ENCODE data around the gene PEX10.

Gene PEX10

GRCh38 chr1:2408456-2408855 is 3.9 kb downstream of the PEX10 start:
- in situ Hi-C loops (cut with HindIII; ENCODE audit: low sequenced_read_pairs): no loop called here
- TF ChIP-seq, protein P1, sequence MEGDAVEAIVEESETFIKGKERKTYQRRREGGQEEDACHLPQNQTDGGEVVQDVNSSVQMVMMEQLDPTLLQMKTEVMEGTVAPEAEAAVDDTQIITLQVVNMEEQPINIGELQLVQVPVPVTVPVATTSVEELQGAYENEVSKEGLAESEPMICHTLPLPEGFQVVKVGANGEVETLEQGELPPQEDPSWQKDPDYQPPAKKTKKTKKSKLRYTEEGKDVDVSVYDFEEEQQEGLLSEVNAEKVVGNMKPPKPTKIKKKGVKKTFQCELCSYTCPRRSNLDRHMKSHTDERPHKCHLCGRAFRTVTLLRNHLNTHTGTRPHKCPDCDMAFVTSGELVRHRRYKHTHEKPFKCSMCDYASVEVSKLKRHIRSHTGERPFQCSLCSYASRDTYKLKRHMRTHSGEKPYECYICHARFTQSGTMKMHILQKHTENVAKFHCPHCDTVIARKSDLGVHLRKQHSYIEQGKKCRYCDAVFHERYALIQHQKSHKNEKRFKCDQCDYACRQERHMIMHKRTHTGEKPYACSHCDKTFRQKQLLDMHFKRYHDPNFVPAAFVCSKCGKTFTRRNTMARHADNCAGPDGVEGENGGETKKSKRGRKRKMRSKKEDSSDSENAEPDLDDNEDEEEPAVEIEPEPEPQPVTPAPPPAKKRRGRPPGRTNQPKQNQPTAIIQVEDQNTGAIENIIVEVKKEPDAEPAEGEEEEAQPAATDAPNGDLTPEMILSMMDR (IDR thresholded peaks at IDR 0.05; ENCODE audit: low read depth, low read length): no peak
- H3K4me3 ChIP-seq (ENCODE audit: low read depth, low read length): no peak overlapping the region
- DNase-seq (ENCODE audit: low read depth, low spot score): no peak

DNA sequence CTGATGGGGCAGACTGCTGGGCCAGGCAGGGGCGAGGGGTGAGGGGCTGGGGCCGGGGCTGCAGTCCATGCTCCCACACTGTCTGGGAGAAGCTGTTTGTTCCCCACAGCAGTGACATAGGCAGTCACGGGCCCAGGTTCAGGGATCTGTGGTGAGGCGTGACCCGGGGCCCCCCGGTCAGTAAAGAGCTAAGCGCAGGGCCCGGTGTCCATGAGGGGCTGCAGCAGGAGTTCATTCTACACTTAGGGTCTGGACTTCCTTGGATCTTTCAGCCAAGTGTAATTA is 4.4 kb downstream of the PEX10 start:
- in situ Hi-C loops (cut with HindIII; ENCODE audit: low sequenced_read_pairs): no loop called here
- DNase-seq (ENCODE audit: low read depth, low spot score): no peak
- no peak overlapping the region for H3K4me3 ChIP-seq (ENCODE audit: low read depth, low read length)
- TF ChIP-seq, protein P1 (IDR thresholded peaks at IDR 0.05; ENCODE audit: low read depth, low read length): no peak

DNA sequence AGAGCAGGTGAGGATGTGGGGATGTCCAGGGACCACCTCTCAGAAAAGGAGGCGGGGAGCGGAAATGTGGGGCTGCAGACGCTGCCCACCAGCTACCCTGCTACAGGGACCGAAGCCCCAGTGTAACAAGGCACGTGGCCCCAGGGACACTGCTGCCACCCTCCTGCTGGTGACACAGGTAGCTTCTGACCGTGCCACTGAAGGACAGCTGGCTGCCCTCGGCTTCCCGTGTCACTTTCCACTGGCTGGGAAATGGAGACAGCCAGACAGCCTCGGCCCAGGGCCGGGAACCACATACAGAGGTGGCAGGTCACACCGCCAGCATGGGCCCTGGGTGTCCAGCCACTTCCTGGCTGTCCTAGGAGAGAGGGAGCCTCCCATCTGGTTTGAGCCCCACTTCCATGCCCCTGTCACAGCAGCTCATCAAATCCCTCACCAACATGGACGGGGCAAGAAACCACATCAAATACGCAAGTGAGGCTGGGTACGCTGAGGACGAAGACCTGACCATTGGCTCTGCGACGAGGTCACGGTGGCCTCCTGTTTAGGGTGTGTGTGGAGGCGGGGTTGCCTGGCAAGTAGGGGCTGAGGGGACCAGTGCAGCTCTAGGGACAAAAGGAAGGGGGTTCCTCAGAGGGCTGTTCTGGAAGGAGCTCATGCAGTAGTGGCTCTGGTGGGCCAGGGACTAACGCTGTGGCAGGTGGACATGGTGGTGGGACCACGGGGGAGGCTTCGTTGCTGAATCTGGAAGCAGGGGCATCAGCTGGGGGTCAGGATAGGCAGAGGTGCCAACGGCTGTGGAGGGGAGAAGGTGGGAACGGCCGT is 5.0 kb downstream of the PEX10 start:
- no peak for DNase-seq (ENCODE audit: low read depth, low spot score)
- TF ChIP-seq, protein P1 (IDR thresholded peaks at IDR 0.05; ENCODE audit: low read depth, low read length): no peak
- in situ Hi-C loops (cut with HindIII; ENCODE audit: low sequenced_read_pairs): no loop called here
- no peak overlapping the region for H3K4me3 ChIP-seq (ENCODE audit: low read depth, low read length)

DNA sequence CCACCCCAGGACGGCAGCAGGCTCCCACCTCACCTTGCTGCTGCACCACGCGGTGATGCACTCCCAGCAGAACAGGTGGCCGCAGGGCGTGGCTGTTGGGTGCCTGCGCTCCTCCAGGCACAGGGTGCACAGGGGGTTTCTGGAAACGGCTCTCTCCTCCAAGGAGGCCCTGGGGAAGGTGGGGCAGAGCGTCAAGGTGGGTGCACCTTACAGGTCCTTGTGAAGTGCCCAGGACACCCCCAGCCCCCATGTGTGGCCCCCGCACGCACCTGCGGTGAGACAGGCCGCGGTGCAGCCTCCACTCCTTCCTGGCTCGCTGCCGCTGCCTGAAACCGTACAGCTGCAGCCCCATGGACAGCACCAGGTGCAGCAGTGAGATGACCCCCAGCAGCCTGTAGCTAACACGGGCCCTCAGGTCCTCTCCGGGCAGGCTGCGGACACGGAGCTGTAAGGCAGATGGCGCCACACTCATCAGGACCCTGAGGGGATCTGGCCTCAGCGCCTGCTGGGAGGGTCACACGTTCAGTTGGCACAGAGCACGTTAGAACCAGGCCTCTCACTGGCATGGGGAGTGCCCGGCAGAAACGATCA is 5.8 kb downstream of the PEX10 start:
- H3K4me3 ChIP-seq (ENCODE audit: low read depth, low read length): no peak overlapping the region
- in situ Hi-C loops (cut with HindIII; ENCODE audit: low sequenced_read_pairs): no loop called here
- DNase-seq (ENCODE audit: low read depth, low spot score): no peak
- TF ChIP-seq, protein P1 (IDR thresholded peaks at IDR 0.05; ENCODE audit: low read depth, low read length): peak; percentile 16

DNA sequence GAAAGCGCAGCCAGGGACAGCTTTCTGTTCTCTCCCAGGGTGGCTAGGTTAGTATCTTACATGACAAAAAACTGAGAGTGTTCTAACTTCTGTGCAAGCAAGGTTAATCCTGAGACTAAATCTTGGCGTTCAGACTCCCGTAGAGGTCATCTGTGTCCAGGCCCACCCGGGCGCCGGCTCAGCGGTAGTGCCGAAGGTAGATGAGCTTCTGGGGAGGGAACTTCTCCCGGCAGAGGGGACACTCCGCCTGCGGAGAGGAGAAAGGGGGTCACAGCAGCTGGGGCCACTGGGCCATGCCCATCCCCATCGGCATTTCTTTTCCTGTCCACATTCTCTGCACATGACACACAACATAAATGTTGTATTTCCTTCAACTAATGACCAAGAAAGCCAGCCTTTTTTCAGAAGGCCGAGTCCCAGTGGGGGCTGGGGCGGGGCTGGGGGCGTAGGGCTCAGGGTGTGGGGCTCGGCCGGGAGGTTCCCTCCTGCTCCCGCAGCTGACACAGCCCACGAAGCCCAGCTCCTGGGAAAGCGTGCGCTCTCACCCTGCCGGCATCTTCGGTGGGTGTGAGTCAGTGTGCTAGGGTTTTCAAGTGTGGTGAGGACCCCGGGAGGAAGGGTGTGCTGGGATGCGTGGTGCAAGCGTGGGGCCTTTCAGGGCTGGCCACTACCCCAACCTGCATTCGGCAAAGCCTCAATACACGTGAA is 6.6 kb downstream of the PEX10 start:
- in situ Hi-C loops (cut with HindIII; ENCODE audit: low sequenced_read_pairs): no loop called here
- DNase-seq (ENCODE audit: low read depth, low spot score): peak; percentile 39
- H3K4me3 ChIP-seq (ENCODE audit: low read depth, low read length): no peak overlapping the region
- TF ChIP-seq, protein P1 (IDR thresholded peaks at IDR 0.05; ENCODE audit: low read depth, low read length): no peak

GRCh38 chr1:2404890-2405511 is 7.4 kb downstream of the PEX10 start:
- peak; percentile 19 for DNase-seq (ENCODE audit: low read depth, low spot score)
- in situ Hi-C loops (cut with HindIII; ENCODE audit: low sequenced_read_pairs): no loop called here
- no peak overlapping the region for H3K4me3 ChIP-seq (ENCODE audit: low read depth, low read length)
- TF ChIP-seq, protein P1 (IDR thresholded peaks at IDR 0.05; ENCODE audit: low read depth, low read length): no peak
